ENCODE results near the gene EEFSEC. TPM values are rescaled to one million over a fixed set of nuclear protein-coding genes. Genes with fewer than 3 reads are reported as not detected.

Gene EEFSEC
- total RNA-seq, 1 donor from 2014 or later = 15.6 TPM

GRCh38 chr3:128338536-128339330, 185.5 kb downstream of the EEFSEC start:
- H3K9me3 Mint-ChIP-seq (ENCODE audit: unreplicated experiment) = no peaks in the 10 kb centered on the region
- no peak overlapping the region for H3K27ac Mint-ChIP-seq (ENCODE audit: unreplicated experiment)
- no peak for TF ChIP-seq CTCF (IDR thresholded peaks at IDR 0.05)
- no peak for DNase-seq (ENCODE audit: extremely low spot score, unreplicated experiment)
- H3K27me3 Mint-ChIP-seq (ENCODE audit: unreplicated experiment) = no peaks in the 10 kb centered on the region
- H3K4me3 Mint-ChIP-seq (ENCODE audit: unreplicated experiment) = no peak overlapping the region
- peaks cover 8% of the 10 kb centered on the region for H3K36me3 Mint-ChIP-seq (ENCODE audit: unreplicated experiment)
- peaks cover 18% of the 10 kb centered on the region for H3K4me1 Mint-ChIP-seq (ENCODE audit: unreplicated experiment)

- Mint-ChIP-seq H3K4me3 (ENCODE audit: unreplicated experiment) (no peak overlapping the region), H3K4me1 (ENCODE audit: unreplicated experiment) (peaks cover 18% of the 10 kb centered on the region), H3K27me3 (ENCODE audit: unreplicated experiment) (no peaks in the 10 kb centered on the region), H3K27ac (ENCODE audit: unreplicated experiment) (no peak overlapping the region), H3K36me3 (ENCODE audit: unreplicated experiment) (peaks cover 8% of the 10 kb centered on the region), H3K9me3 (ENCODE audit: unreplicated experiment) (no peaks in the 10 kb centered on the region)
- TF ChIP-seq CTCF (IDR thresholded peaks at IDR 0.05) = no peak
- no peak for DNase-seq (ENCODE audit: extremely low spot score, unreplicated experiment)
These were observed 186.3 kb downstream of the EEFSEC start for GRCh38 chr3:128339491-128340012.

- no peaks in the 10 kb centered on the region for H3K9me3 Mint-ChIP-seq (ENCODE audit: unreplicated experiment)
- no peaks in the 10 kb centered on the region for H3K27me3 Mint-ChIP-seq (ENCODE audit: unreplicated experiment)
- no peak overlapping the region for H3K4me3 Mint-ChIP-seq (ENCODE audit: unreplicated experiment)
- peaks cover 8% of the 10 kb centered on the region for H3K36me3 Mint-ChIP-seq (ENCODE audit: unreplicated experiment)
- H3K27ac Mint-ChIP-seq (ENCODE audit: unreplicated experiment) = no peak overlapping the region
- H3K4me1 Mint-ChIP-seq (ENCODE audit: unreplicated experiment) = peaks cover 15% of the 10 kb centered on the region
- TF ChIP-seq CTCF (IDR thresholded peaks at IDR 0.05) = no peak
- no peak for DNase-seq (ENCODE audit: extremely low spot score, unreplicated experiment)
These were observed 187.1 kb downstream of the EEFSEC start for GRCh38 chr3:128340198-128340903.

GRCh38 chr3:128340904-128341555, 187.7 kb downstream of the EEFSEC start:
- H3K4me1 Mint-ChIP-seq (ENCODE audit: unreplicated experiment) = peaks cover 13% of the 10 kb centered on the region
- no peak for TF ChIP-seq CTCF (IDR thresholded peaks at IDR 0.05)

More at GRCh38 chr3:128340904-128341555, 187.7 kb downstream of the EEFSEC start:
- H3K9me3 Mint-ChIP-seq (ENCODE audit: unreplicated experiment) = no peaks in the 10 kb centered on the region
- H3K27ac Mint-ChIP-seq (ENCODE audit: unreplicated experiment) = no peak overlapping the region
- H3K36me3 Mint-ChIP-seq (ENCODE audit: unreplicated experiment) = peaks cover 8% of the 10 kb centered on the region
- H3K27me3 Mint-ChIP-seq (ENCODE audit: unreplicated experiment) = no peaks in the 10 kb centered on the region
- no peak for DNase-seq (ENCODE audit: extremely low spot score, unreplicated experiment)
- H3K4me3 Mint-ChIP-seq (ENCODE audit: unreplicated experiment) = no peak overlapping the region
